ENCODE measurements around the gene CASP10. TPM values are rescaled to one million over a fixed set of nuclear protein-coding genes. Genes with fewer than 3 reads are reported as not detected.

The CASP10 gene
- polyA plus RNA-seq, 1 of the 3 experiments (the other 2 are of a cell fraction): 0.12 TPM

GRCh38 chr2:201199847-201200246 lies 16.9 kb downstream of the CASP10 start:
- TF ChIP-seq CHD2 (IDR thresholded peaks at IDR 0.05; ENCODE audit: low read length, partially characterized antibody) (no peak), RCOR1 (IDR thresholded peaks at IDR 0.05; ENCODE audit: low read length) (peak; percentile 55; the same call in 1 of the 2 replicates)

GRCh38 chr2:201200345-201200744 lies 17.4 kb downstream of the CASP10 start:
- H3K4me2 ChIP-seq: no peak overlapping the region
- H3K4me3 ChIP-seq (ENCODE audit: low read depth in 2 of 2, low read length in 1 of 2): no peak overlapping the region
- H3K27ac ChIP-seq (ENCODE audit: low read depth in 2 of 2, low read length in 1 of 2): no peak overlapping the region
- H2AFZ ChIP-seq (ENCODE audit: low read depth): no peak overlapping the region
- no peaks in the 10 kb centered on the region for H3K36me3 ChIP-seq (replicated peaks in 1 of 2; ENCODE audit: control insufficient read depth in 1 of 2, insufficient read depth in 2 of 2, low read length in 1 of 2)
- no peak overlapping the region for H3K9ac ChIP-seq
- 90% methylated on average over 8 of the region's 8 CpGs for WGBS (ENCODE audit: low lambda C conversion rate)
- H3K9me2 ChIP-seq: no peaks in the 10 kb centered on the region
- peaks cover 0 to 8% of the 10 kb centered on the region in 2 experiments; a peak in 2 of 4 replicates for H3K4me1 ChIP-seq (ENCODE audit: control insufficient read depth in 1 of 2, insufficient read depth in 2 of 2, low read depth in 1 of 2, low read length in 1 of 2)
- no peak for DNase-seq
- CTCF ChIA-PET: interaction anchor here (0.7 to 1.9 kb wide), 3 partner anchors 22 to 131 kb away, joined by 3 to 5 read pairs (median 4); no protein-coding TSS in a partner anchor
- no peaks in the 10 kb centered on the region for H3K27me3 ChIP-seq (ENCODE audit: insufficient read depth)
- no peaks in the 10 kb centered on the region for H4K20me1 ChIP-seq (ENCODE audit: insufficient read depth)
- no peaks in the 10 kb centered on the region for H3K79me2 ChIP-seq (ENCODE audit: insufficient read depth)
- H3K9me3 ChIP-seq: no peaks in the 10 kb centered on the region
- no peak for TF ChIP-seq NFIC (IDR thresholded peaks at IDR 0.05; ENCODE audit: borderline replicate concordance)
- no peak for TF ChIP-seq PBX3 (IDR thresholded peaks at IDR 0.05)
- no peak for TF ChIP-seq TEAD4 (IDR thresholded peaks at IDR 0.05; ENCODE audit: borderline replicate concordance, insufficient read depth)
- TF ChIP-seq GATA2 (CRISPR knock-in tag; IDR thresholded peaks at IDR 0.05): no peak
- no peak for TF ChIP-seq RFX5 (IDR thresholded peaks at IDR 0.05; ENCODE audit: low read length)
- no peak for TF ChIP-seq SIN3A (IDR thresholded peaks at IDR 0.05; ENCODE audit: borderline replicate concordance, low read depth, low read length)
- no peak for TF ChIP-seq FOXJ3 (CRISPR knock-in tag; IDR thresholded peaks at IDR 0.05)
- TF ChIP-seq RXRA (IDR thresholded peaks at IDR 0.05; ENCODE audit: borderline replicate concordance, low read depth): no peak
- TF ChIP-seq EP300 (IDR thresholded peaks at IDR 0.05; ENCODE audit: borderline replicate concordance in 1 of 2, low read depth in 1 of 2, low read length in 1 of 2): no peak
- no peak for TF ChIP-seq USF1 (IDR thresholded peaks at IDR 0.05; ENCODE audit: borderline replicate concordance, low read depth)
- no peak for TF ChIP-seq RCOR1 (IDR thresholded peaks at IDR 0.05; ENCODE audit: low read length)
- no peak for TF ChIP-seq REST (IDR thresholded peaks at IDR 0.05; ENCODE audit: low read depth, low read length)
- POLR2A ChIA-PET: no interaction called here
- H3F3A ChIP-seq (replicated peaks; ENCODE audit: insufficient read depth): no peaks in the 10 kb centered on the region

More at GRCh38 chr2:201199847-201200246, 16.9 kb downstream of the CASP10 start:
- no peak overlapping the region for H3K4me3 ChIP-seq (ENCODE audit: low read depth in 2 of 2, low read length in 1 of 2)
- no peak overlapping the region for H3K9ac ChIP-seq
- no peak overlapping the region for H3K27ac ChIP-seq (ENCODE audit: low read depth in 2 of 2, low read length in 1 of 2)
- H3F3A ChIP-seq (replicated peaks; ENCODE audit: insufficient read depth): no peaks in the 10 kb centered on the region
- H3K9me2 ChIP-seq: no peaks in the 10 kb centered on the region
- peaks cover 0 to 8% of the 10 kb centered on the region in 2 experiments; a peak in 2 of 4 replicates for H3K4me1 ChIP-seq (ENCODE audit: control insufficient read depth in 1 of 2, insufficient read depth in 2 of 2, low read depth in 1 of 2, low read length in 1 of 2)
- peak; percentile 28 for DNase-seq
- H3K27me3 ChIP-seq (ENCODE audit: insufficient read depth): no peaks in the 10 kb centered on the region
- CTCF ChIA-PET: interaction anchor here (0.7 to 1.9 kb wide), 3 partner anchors 22 to 131 kb away, joined by 3 to 5 read pairs (median 4); no protein-coding TSS in a partner anchor
- no peak overlapping the region for H2AFZ ChIP-seq (ENCODE audit: low read depth)
- WGBS (ENCODE audit: low lambda C conversion rate): 54% methylated on average over 5 of the region's 5 CpGs
- no peak overlapping the region for H3K4me2 ChIP-seq
- POLR2A ChIA-PET: no interaction called here
- H4K20me1 ChIP-seq (ENCODE audit: insufficient read depth): no peaks in the 10 kb centered on the region
- H3K9me3 ChIP-seq: no peaks in the 10 kb centered on the region
- H3K79me2 ChIP-seq (ENCODE audit: insufficient read depth): no peaks in the 10 kb centered on the region
- no peaks in the 10 kb centered on the region for H3K36me3 ChIP-seq (replicated peaks in 1 of 2; ENCODE audit: control insufficient read depth in 1 of 2, insufficient read depth in 2 of 2, low read length in 1 of 2)

Measured in SK-N-SH (cell line).